ENCODE results near the gene VWF. TPM values are rescaled to one million over a fixed set of nuclear protein-coding genes. Genes with fewer than 3 reads are reported as not detected.
"Not testable (repeated sequence)": the region's sequence is repeated elsewhere in the genome, so short reads cannot be mapped to it uniquely, and the experiment has no call there.

VWF gene
- total and polyA plus RNA-seq, 10 of the 15 experiments (the other 5 are each of a cell fraction or from before 2014, with no cell fraction given): 0.08 to 0.23 TPM; not detected in 8

DNA sequence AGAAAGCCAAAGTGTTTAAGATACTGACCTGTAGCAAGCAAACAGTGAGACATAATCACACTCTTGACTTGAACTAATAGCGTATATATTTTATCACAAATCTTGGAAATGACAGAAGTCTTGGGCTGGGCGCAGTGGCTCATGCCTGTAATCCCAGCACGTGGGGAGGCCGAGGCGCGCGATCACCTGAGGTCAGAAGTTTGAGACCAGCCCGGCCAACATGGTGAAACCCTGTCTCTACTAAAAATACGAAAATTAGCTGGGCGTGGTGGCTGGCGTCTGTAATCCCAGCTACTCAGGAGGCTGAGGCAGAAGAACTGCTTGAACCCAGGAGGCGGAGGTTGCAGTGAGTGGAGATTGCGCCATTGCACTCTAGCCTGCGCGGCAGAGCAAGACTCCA lies 24.3 kb upstream of the VWF start:
- H2AFZ ChIP-seq (ENCODE audit: control insufficient read depth, low read depth, low read length); POLR2A ChIA-PET; DNase-seq (ENCODE audit: low read depth, low spot score); H3K27me3 ChIP-seq (replicated peaks in 1 of 2; ENCODE audit: control insufficient read depth in 2 of 2, insufficient read depth in 2 of 2, low read length in 1 of 2); H3K9ac ChIP-seq (ENCODE audit: control insufficient read depth, insufficient read depth, low read length); H3K79me2 ChIP-seq (ENCODE audit: control insufficient read depth, insufficient read depth, low read length); H3K9me3 ChIP-seq (replicated peaks; ENCODE audit: control insufficient read depth, insufficient read depth, low read length); H3K4me1 ChIP-seq (ENCODE audit: control insufficient read depth, insufficient read depth, low read length); BruUV-seq (replicated peaks); SMC1A ChIA-PET (ENCODE audit: uncharacterized antibody, unreplicated experiment); H3K4me3 ChIP-seq; in situ Hi-C loops (cut with MboI); H4K20me1 ChIP-seq (ENCODE audit: control insufficient read depth, insufficient read depth); H3K36me3 ChIP-seq (ENCODE audit: control insufficient read depth in 2 of 2, insufficient read depth in 2 of 2, low read length in 1 of 2); RAD21 ChIA-PET (ENCODE audit: unreplicated experiment); ATAC-seq; intact Hi-C loops (cut with micrococcal nuclease; ENCODE audit: unreplicated experiment); CTCF ChIA-PET; FAIRE-seq; H3K27ac ChIP-seq (ENCODE audit: control insufficient read depth, insufficient read depth); H3K4me2 ChIP-seq (ENCODE audit: control insufficient read depth, insufficient read depth): not testable (repeated sequence)
- WGBS (ENCODE audit: insufficient coverage, insufficient replicate concordance, low lambda C conversion rate, missing lambda C conversion rate): 63% methylated on average over 11 of the region's 15 CpGs

DNA sequence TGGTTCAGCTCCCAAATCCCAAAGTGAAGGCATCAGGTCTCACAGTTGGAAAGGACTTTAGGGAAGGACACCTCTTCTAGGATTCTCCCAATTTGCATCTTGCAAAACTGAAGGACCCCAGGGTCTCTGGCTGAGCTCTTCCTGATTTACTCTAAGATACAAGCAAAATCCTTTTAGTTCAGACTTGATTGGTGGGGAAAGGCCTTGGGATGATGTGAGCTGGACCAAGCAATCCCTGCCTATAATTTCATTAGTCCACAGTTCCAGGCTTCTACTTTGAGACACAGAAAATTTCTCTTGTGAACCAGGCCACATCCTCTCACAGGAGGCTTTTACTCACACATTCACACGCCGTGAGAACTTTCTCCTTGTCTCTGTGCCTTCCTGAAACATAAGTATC lies 23.6 kb upstream of the VWF start:
- Histone ChIP-seq H3K9me3 (replicated peaks; ENCODE audit: control insufficient read depth, insufficient read depth, low read length) (no peaks in the 10 kb centered on the region), H3K36me3 (ENCODE audit: control insufficient read depth in 2 of 2, insufficient read depth in 2 of 2, low read length in 1 of 2) (no peaks in the 10 kb centered on the region), H3K9ac (ENCODE audit: control insufficient read depth, insufficient read depth, low read length) (no peak overlapping the region), H3K4me1 (ENCODE audit: control insufficient read depth, insufficient read depth, low read length) (no peaks in the 10 kb centered on the region), H3K4me2 (ENCODE audit: control insufficient read depth, insufficient read depth) (no peak overlapping the region), H3K27ac (ENCODE audit: control insufficient read depth, insufficient read depth) (no peak overlapping the region), H3K4me3 (no peak overlapping the region), H3K27me3 (replicated peaks in 1 of 2; ENCODE audit: control insufficient read depth in 2 of 2, insufficient read depth in 2 of 2, low read length in 1 of 2) (no peaks in the 10 kb centered on the region; a peak in 1 of 4 replicates), H2AFZ (ENCODE audit: control insufficient read depth, low read depth, low read length) (no peak overlapping the region), H3K79me2 (ENCODE audit: control insufficient read depth, insufficient read depth, low read length) (no peaks in the 10 kb centered on the region), H4K20me1 (ENCODE audit: control insufficient read depth, insufficient read depth) (no peaks in the 10 kb centered on the region)
- ChIA-PET SMC1A (ENCODE audit: uncharacterized antibody, unreplicated experiment) (no interaction called here), CTCF (no interaction called here), RAD21 (ENCODE audit: unreplicated experiment) (no interaction called here), POLR2A (no interaction called here)
- TF ChIP-seq PAX5 (IDR thresholded peaks at IDR 0.05; ENCODE audit: borderline replicate concordance, low read depth, low read length) (no peak), STAT3 (IDR thresholded peaks at IDR 0.05; ENCODE audit: low read depth, low read length) (no peak), ATF2 (IDR thresholded peaks at IDR 0.05; ENCODE audit: low read length) (no peak), EED (IDR thresholded peaks at IDR 0.05; ENCODE audit: low read depth) (no peak), HDGF (IDR thresholded peaks at IDR 0.05) (no peak)
- TF ChIP-seq, protein P1, sequence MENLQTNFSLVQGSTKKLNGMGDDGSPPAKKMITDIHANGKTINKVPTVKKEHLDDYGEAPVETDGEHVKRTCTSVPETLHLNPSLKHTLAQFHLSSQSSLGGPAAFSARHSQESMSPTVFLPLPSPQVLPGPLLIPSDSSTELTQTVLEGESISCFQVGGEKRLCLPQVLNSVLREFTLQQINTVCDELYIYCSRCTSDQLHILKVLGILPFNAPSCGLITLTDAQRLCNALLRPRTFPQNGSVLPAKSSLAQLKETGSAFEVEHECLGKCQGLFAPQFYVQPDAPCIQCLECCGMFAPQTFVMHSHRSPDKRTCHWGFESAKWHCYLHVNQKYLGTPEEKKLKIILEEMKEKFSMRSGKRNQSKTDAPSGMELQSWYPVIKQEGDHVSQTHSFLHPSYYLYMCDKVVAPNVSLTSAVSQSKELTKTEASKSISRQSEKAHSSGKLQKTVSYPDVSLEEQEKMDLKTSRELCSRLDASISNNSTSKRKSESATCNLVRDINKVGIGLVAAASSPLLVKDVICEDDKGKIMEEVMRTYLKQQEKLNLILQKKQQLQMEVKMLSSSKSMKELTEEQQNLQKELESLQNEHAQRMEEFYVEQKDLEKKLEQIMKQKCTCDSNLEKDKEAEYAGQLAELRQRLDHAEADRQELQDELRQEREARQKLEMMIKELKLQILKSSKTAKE (IDR thresholded peaks at IDR 0.05; ENCODE audit: low read depth, poor library complexity, severe bottlenecking): no peak
- no TSS peak for BruUV-seq (replicated peaks)
- FAIRE-seq (no peak), ATAC-seq (no peak), DNase-seq (ENCODE audit: low read depth, low spot score) (no peak)
- intact Hi-C loops (cut with micrococcal nuclease; ENCODE audit: unreplicated experiment) (no loop called here), in situ Hi-C loops (cut with MboI) (no loop called here)
- 27% methylated on average over 2 of the region's 2 CpGs for WGBS (ENCODE audit: insufficient coverage, insufficient replicate concordance, low lambda C conversion rate, missing lambda C conversion rate)
